Omental fat pad (tissue), 4 donors: Measurements from ENCODE around the gene SEZ6L2. TPM values are rescaled to one million over a fixed set of nuclear protein-coding genes. Genes with fewer than 3 reads are reported as not detected.
A peak's percentile ranks its signal among the peaks of the same experiment; 100 is the strongest.

Experiments
- ATAC-seq: fragments of 150-250 bp; one replicate; pipeline ENCODE4 v1.9.1; 2016; ENCODE audit warnings: mild to moderate bottlenecking, moderate library complexity; ENCODE audit not compliant: low FRiP score
- DNase-seq: peaks from one replicate; pipeline ENCODE4 v3.0.0-alpha.2; 2019; ENCODE audit warnings: low spot score
- total RNA-seq, 4 donors: library from RNA; depleted of rRNA; stranded (reverse); fragments of >200 nt; gene quantifications; one replicate each; pipeline ENCODE4 v1.1.0, GENCODE V29; 2016
- TF ChIP-seq, protein P1 (sequence below), 3 donors: fragments of 450-650 bp; IDR thresholded peaks; one replicate each; pipeline ENCODE4 v1.5.1; 2016 to 2017; ENCODE audit warnings: antibody characterized with exemption in 3 of 3, mild to moderate bottlenecking in 3 of 3, moderate library complexity in 2 of 3

The SEZ6L2 gene
- total RNA-seq, 4 donors from 2014 or later: 0.63 to 11.5 (median 4.2) TPM

DNA sequence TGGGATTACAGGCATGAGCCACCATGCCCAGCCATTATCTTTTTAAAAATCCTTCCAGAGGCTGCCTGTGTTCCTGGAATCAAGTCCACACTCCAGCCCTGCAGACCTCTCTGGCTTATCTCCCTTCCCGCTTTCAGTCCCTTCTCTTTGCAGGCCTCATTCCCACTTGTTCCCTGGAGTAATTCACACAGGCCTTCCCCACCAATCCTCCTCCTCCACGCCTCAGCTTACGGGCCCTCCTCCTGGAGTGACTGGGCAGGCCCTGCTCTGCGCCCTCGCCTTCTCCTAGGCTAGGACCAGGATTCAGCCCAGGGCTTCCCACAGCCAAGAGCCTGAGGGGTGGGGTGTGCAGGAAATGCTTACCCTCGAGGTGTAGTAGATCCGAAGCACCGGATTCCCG lies 39.1 kb downstream of the SEZ6L2 start:
- ATAC-seq (no peak), DNase-seq (no peak)
- TF ChIP-seq, protein P1, sequence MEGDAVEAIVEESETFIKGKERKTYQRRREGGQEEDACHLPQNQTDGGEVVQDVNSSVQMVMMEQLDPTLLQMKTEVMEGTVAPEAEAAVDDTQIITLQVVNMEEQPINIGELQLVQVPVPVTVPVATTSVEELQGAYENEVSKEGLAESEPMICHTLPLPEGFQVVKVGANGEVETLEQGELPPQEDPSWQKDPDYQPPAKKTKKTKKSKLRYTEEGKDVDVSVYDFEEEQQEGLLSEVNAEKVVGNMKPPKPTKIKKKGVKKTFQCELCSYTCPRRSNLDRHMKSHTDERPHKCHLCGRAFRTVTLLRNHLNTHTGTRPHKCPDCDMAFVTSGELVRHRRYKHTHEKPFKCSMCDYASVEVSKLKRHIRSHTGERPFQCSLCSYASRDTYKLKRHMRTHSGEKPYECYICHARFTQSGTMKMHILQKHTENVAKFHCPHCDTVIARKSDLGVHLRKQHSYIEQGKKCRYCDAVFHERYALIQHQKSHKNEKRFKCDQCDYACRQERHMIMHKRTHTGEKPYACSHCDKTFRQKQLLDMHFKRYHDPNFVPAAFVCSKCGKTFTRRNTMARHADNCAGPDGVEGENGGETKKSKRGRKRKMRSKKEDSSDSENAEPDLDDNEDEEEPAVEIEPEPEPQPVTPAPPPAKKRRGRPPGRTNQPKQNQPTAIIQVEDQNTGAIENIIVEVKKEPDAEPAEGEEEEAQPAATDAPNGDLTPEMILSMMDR (IDR thresholded peaks at IDR 0.05): no peak

DNA sequence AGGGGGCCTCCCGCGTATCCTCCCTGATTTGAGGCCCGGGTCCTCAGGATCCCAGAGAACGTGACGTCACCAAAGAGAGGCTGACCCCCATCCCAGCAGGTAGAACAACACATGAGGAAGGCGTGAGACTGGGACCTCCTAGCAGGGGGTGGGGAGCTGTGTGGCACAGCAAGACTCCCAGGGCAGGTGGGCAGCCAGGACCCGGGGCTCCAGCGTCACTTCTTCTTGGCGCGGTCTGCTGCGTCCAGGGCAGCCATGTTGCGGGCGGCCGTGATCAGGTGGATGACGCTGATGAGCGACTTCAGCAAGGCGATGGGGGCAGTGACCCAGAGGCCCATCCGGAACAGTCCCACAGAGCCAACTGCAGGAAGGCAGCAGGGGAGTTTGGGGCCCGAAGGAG lies 40.4 kb downstream of the SEZ6L2 start:
- ATAC-seq: no peak

DNA sequence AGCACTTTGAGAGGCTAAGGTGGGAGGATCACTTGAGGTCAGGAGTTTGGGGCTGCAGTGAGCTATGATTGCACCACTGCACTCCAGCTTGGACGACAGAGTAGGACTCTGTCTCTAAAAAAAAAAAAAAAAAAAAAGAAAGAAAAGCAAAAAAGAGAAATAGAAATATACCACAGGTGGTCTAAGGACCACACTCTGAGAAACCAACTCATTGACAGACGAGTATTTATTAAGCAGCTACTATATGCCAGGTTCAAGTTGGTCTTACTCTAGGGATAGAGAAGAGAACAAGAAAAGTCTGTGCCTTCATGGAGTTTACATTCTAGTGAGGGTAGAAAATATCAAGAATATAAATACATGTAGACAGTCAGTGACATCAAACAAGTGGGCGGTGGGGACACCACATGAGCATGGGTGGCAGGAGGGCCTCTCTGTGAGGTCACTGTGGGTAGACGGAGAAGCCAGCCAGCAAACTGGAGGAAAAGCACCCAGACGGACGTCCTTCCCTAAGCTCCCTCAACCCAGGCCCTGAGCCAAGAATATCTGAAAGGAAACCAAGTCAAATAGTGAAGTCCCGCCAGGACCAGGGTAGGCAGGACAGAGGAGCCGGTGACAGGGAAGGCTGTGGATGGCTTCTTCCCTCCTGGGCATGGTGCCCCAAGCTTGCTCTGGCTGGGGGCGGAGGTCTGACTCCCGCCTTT lies 41.1 kb downstream of the SEZ6L2 start:
- ATAC-seq (no peak), DNase-seq (no peak)
- TF ChIP-seq, protein P1 (IDR thresholded peaks at IDR 0.05): no peak

More for the DNA sequence above, 40.4 kb downstream of the SEZ6L2 start:
- TF ChIP-seq, protein P1 (IDR thresholded peaks at IDR 0.05): no peak
- no peak for DNase-seq

DNA sequence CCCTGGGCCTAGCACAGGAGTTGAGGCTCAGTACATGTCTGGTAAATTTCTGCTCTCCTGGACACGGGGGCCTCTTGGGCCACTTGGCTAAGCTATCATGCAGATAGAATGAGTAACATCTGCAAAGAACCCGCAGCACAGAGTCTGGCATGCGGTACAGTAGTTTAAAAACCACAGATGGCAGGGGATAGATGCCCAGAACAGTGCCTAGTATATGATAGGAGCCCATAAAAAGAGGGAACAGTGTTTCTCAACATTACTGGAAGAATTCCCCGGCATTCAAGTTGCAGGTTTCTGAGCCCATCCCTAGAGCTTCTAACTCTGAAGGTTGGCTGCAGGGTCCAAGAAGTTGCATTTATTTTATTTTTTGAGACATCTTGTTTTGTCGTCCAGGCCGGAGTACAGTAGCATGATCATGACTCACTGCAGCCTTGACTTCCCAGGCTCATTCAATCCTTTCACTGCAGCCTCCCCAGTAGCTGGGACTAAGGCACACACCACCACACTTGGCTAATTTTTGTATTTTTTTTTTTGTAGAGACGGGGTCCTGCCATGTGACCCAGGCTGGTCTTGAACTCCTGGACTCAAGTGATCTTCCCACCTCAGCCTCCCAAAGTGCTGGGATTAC lies 42.1 kb downstream of the SEZ6L2 start:
- TF ChIP-seq, protein P1 (IDR thresholded peaks at IDR 0.05): no peak
- DNase-seq (no peak), ATAC-seq (no peak)

DNA sequence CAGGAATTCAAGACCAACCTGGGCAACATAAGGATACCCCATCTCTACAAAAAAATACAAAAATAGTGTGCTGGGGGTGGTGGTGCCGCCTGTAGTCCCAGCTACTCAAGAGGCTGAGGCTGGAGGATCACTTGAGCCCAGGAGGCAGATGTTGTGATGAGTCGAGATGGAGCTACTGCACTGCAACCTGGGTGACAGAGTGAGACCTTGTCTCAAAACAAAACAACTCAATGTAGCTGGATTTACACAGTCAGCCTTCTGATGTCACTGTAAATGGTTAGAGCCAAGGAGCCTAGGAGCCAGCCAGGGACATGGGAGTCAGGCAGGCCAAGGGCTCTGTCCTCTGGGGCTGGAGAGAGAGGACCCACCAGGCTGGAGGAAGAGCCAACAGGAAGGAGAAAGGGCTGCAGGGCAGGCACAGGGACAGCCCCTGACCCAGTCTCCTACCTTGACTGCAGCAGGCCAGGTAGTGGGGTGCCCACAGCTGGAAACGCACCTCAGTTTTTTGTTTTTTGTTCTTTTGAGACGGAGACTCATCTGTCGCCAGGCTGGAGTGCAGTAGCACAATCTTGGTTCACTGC lies 44.7 kb downstream of the SEZ6L2 start:
- DNase-seq (no peak), ATAC-seq (no peak)
- TF ChIP-seq, protein P1 (IDR thresholded peaks at IDR 0.05): no peak

DNA sequence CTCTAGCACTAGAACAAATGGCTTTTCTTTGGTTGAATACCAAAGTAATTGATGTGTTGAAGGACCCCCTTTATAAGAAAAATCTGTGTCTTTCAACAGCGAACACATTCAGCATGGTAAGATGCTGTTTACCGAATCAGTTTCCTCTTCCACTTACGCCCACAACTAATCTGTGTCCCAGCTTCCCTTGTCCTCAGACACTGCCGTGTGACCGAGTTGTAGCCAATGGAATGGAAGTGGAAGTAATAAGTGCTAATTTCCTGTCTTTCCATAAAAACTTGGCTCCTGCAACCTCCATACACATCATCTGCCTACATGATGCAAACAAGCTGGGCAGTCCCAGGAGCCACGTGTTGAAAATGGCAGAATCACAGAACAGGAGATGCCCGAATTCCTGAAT lies 46.7 kb downstream of the SEZ6L2 start:
- TF ChIP-seq, protein P1 (IDR thresholded peaks at IDR 0.05): no peak
- DNase-seq: no peak
- ATAC-seq: peak; percentile 34
